Measurements from ENCODE around the gene ENOPH1. TPM values are rescaled to one million over a fixed set of nuclear protein-coding genes. Genes with fewer than 3 reads are reported as not detected.
"Not testable (repeated sequence)": the region's sequence is repeated elsewhere in the genome, so short reads cannot be mapped to it uniquely, and the experiment has no call there.

Gene ENOPH1
- total RNA-seq: 10 to 100 TPM; 48.0 to 61.1 TPM

DNA sequence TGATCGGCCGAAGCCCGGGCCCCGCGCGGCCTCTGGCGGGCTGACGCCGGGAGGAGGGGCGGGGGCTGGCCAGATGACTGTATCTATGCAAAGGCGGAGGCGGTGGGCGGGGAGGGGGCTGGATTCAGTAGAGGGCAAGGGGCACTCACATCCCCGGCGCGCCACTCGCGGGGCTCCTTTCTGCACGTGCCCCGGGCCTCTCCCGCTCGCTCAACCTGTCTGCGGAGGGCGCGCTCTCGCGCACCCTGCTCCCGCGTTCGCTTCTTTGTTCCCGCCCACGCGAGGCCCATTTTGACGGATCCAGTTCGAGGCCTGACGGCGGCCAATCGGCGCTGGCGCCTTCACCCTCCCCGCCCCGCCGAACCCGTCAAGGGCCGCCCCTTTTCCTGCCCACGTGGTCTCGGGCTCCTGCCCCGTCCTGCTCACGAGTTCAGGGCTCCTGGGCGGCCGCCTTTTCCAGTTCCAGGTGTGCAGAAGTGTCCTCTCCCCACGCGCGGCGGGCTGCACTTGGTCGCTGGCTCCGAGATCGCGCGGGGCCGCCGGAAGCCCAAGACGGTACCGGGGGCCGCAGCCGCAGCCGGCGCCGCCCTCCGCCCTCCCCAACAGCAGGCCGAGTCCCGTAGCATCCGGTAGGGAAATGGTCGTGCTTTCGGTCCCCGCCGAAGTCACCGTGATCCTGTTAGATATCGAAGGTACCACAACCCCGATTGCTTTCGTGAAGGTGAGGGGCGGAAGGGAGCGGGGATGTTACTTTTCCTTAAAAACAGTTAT is at the start of gene ENOPH1, which contains the start of gene HNRNPDL:
Gene ENOPH1, plus strand, starts transcription at position 398 of the 771 bp plus-strand sequence. Its CDS starts 240 bp downstream, at position 638.
Gene HNRNPDL, minus strand, starts transcription at position 270 of the 771 bp plus-strand sequence. CDS start 772 bp downstream, outside the sequence.
- peak within 1 kb of the TSS; percentile 99 for H3K27ac Mint-ChIP-seq

GRCh38 chr4:82380831-82381230 is 49.6 kb upstream of the ENOPH1 start:
- H3K36me3 Mint-ChIP-seq (ENCODE audit: low read depth): peaks cover 13% of the 10 kb centered on the region
- no peak overlapping the region for H3K27ac Mint-ChIP-seq
- peaks cover 13% of the 10 kb centered on the region for H3K4me1 Mint-ChIP-seq
- H3K4me3 Mint-ChIP-seq: no peak overlapping the region
- ATAC-seq (replicated peaks): no peak
- peaks cover 2% of the 10 kb centered on the region for H3K27me3 Mint-ChIP-seq
- H3K9me3 Mint-ChIP-seq: no peaks in the 10 kb centered on the region

More for the DNA sequence above, at the start of gene ENOPH1, which contains the start of gene HNRNPDL:
- Mint-ChIP-seq H3K36me3 (ENCODE audit: low read depth) (peaks cover 96% of the 10 kb centered on the region), H3K4me1 (peaks cover 23% of the 10 kb centered on the region), H3K27me3 (no peaks in the 10 kb centered on the region), H3K4me3 (peak within 1 kb of the TSS; percentile 99), H3K9me3 (no peaks in the 10 kb centered on the region)
- peak; percentile 73 for ATAC-seq (replicated peaks)

DNA sequence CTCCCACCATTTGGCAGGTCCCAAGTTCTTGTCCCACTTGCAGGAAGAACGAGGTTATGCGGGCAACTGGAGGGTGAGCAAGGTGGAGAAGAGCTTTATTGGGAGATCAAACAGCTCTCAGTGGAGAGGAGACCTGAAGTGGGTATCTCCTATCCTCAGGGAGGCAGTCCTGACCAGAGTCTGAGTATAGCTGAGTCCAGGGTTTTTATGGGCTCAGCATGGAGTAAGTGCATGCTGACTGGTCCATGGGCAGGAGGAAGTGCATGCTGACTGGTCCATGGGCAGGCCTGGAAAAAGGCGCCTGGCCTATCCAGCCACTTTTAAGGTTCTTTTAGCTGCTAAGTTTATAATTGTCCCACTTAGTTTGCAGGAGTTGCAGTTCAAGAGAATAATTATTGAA is 49.2 kb upstream of the ENOPH1 start:
- Mint-ChIP-seq H3K27ac (no peak overlapping the region), H3K4me3 (no peak overlapping the region), H3K9me3 (no peaks in the 10 kb centered on the region), H3K36me3 (ENCODE audit: low read depth) (peaks cover 9% of the 10 kb centered on the region), H3K27me3 (peaks cover 3% of the 10 kb centered on the region), H3K4me1 (peaks cover 9% of the 10 kb centered on the region)
- ATAC-seq (replicated peaks): no peak

DNA sequence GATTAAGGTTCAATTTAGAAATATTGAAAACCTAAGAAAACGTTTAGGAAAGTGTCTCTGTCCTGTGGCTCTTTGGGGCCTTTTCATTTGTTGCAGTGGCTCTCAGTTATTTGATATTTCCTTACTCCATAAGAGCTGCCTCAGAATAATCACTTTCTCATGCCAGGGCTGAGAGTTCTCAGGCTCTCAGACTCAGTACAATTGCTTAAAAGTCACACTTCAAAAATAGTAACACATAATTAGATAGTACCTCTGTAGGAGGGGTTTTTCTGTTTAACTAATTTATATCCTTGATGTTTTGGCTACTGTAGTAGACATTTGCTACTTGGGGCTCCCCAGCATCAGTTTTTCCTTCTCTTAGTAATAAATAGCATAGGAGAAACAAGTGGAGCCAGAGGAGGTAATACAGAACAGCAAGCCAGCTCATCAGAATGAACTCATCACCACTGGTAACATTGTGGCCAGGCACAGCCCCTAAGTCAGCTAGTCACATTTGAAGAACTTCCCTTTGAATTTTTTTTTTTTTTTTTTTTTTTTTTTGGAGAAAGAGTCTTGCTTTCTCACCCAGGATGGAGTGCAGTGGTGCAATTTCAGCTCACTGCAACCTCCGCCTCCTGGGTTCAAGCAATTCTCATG is 48.6 kb upstream of the ENOPH1 start:
- ATAC-seq (replicated peaks): peak; percentile 63
- Mint-ChIP-seq H3K4me1 (peaks cover 4% of the 10 kb centered on the region), H3K9me3 (no peaks in the 10 kb centered on the region), H3K4me3 (no peak overlapping the region), H3K36me3 (ENCODE audit: low read depth) (peaks cover 4% of the 10 kb centered on the region), H3K27ac (no peak overlapping the region), H3K27me3 (peaks cover 7% of the 10 kb centered on the region)

- no peak overlapping the region for H3K4me3 Mint-ChIP-seq
- no peak for ATAC-seq (replicated peaks)
- H3K4me1 Mint-ChIP-seq: peaks cover 2% of the 10 kb centered on the region
Measured at GRCh38 chr4:82382751-82383150, 47.6 kb upstream of the ENOPH1 start.

DNA sequence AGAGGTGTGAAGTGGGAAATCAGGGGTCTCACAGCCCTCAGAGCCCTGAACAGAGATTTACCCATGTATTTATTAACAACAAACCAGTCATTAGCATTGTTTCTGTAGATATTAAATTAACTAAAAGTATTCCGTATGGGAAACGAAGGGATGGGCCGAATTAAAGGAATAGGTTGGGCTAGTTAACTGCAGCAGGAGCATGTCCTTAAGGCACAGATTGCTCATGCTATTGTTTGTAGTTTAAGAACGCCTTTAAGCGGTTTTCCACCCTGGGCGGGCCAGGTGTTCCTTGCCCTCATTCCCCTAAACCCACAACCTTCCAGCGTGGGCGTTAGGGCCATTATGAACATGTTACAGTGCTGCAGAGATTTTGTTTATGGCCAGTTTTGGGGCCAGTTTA is 44.1 kb upstream of the ENOPH1 start:
- not testable (repeated sequence) for ATAC-seq (replicated peaks); H3K9me3 Mint-ChIP-seq; H3K27me3 Mint-ChIP-seq; H3K36me3 Mint-ChIP-seq (ENCODE audit: low read depth); H3K4me1 Mint-ChIP-seq; H3K27ac Mint-ChIP-seq; H3K4me3 Mint-ChIP-seq

More at GRCh38 chr4:82382751-82383150, 47.6 kb upstream of the ENOPH1 start:
- H3K27me3 Mint-ChIP-seq: peaks cover 8% of the 10 kb centered on the region
- peaks cover 2% of the 10 kb centered on the region for H3K36me3 Mint-ChIP-seq (ENCODE audit: low read depth)
- no peaks in the 10 kb centered on the region for H3K9me3 Mint-ChIP-seq
- H3K27ac Mint-ChIP-seq: no peak overlapping the region

- ATAC-seq (replicated peaks): no peak
- no peaks in the 10 kb centered on the region for H3K4me1 Mint-ChIP-seq
- no peaks in the 10 kb centered on the region for H3K36me3 Mint-ChIP-seq (ENCODE audit: low read depth)
- H3K27ac Mint-ChIP-seq: no peak overlapping the region
- peaks cover 8% of the 10 kb centered on the region for H3K27me3 Mint-ChIP-seq
- no peak overlapping the region for H3K4me3 Mint-ChIP-seq
- no peaks in the 10 kb centered on the region for H3K9me3 Mint-ChIP-seq
Measured at GRCh38 chr4:82388405-82388804, 42.0 kb upstream of the ENOPH1 start.

DNA sequence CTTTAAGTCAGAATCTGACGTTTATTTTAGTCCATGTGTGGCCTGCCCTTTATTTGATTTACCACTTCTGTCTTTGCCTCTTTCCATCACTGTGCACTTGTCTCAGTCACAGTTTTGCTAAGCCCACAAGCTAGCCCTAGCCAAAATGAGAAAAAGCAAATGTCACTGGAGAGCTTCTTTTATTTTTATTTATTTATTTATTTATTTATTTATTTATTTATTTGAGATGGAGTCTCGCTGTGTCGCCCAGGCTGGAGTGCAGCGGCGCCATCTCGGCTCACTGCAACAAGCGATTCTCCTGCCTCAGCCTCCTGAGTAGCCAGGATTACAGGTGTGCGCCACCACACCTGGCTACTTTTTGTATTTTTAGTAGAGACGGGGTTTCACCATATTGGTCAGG is 40.3 kb upstream of the ENOPH1 start:
- H3K27ac Mint-ChIP-seq; H3K4me1 Mint-ChIP-seq; ATAC-seq (replicated peaks); H3K27me3 Mint-ChIP-seq; H3K36me3 Mint-ChIP-seq (ENCODE audit: low read depth); H3K4me3 Mint-ChIP-seq; H3K9me3 Mint-ChIP-seq: not testable (repeated sequence)

GRCh38 chr4:82394896-82395295 is 35.5 kb upstream of the ENOPH1 start:
- Mint-ChIP-seq H3K27ac (no peak overlapping the region), H3K27me3 (no peaks in the 10 kb centered on the region), H3K36me3 (ENCODE audit: low read depth) (no peaks in the 10 kb centered on the region), H3K9me3 (no peaks in the 10 kb centered on the region), H3K4me3 (no peak overlapping the region), H3K4me1 (no peaks in the 10 kb centered on the region)
- ATAC-seq (replicated peaks): no peak

DNA sequence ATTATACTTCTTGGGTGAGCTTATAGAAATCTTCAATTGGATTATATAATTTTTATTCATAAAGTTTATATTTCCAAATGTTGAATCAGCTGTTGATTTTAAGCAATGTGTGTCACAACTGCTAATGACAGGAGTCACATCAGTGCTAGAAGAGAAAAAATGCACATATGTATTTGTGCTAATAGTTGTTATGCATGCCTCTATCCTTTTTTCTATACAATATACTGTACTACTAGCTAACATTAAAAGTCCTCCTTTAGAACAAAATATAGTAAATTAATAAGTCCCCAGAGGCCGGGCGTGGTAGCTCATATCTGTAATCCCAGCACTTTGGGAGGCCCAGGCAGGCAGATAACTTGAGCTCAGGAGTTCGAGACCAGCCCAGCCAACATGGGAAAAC is 32.9 kb upstream of the ENOPH1 start:
- Mint-ChIP-seq H3K27ac (no peak overlapping the region), H3K36me3 (ENCODE audit: low read depth) (no peaks in the 10 kb centered on the region), H3K27me3 (peaks cover 5% of the 10 kb centered on the region), H3K9me3 (no peaks in the 10 kb centered on the region), H3K4me3 (no peak overlapping the region), H3K4me1 (no peaks in the 10 kb centered on the region)
- ATAC-seq (replicated peaks): no peak

- H3K27ac Mint-ChIP-seq: no peak overlapping the region
- peaks cover 5% of the 10 kb centered on the region for H3K27me3 Mint-ChIP-seq
Measured at GRCh38 chr4:82398263-82398662, 32.1 kb upstream of the ENOPH1 start.

GRCh38 chr4:82401600-82401999 is 28.8 kb upstream of the ENOPH1 start:
- no peak for ATAC-seq (replicated peaks)
- H3K4me1 Mint-ChIP-seq: no peaks in the 10 kb centered on the region
- no peaks in the 10 kb centered on the region for H3K9me3 Mint-ChIP-seq
- no peaks in the 10 kb centered on the region for H3K36me3 Mint-ChIP-seq (ENCODE audit: low read depth)
- H3K27ac Mint-ChIP-seq: no peak overlapping the region
- no peak overlapping the region for H3K4me3 Mint-ChIP-seq
- H3K27me3 Mint-ChIP-seq: peaks cover 5% of the 10 kb centered on the region

More at GRCh38 chr4:82398263-82398662, 32.1 kb upstream of the ENOPH1 start:
- Mint-ChIP-seq H3K4me1 (no peaks in the 10 kb centered on the region), H3K9me3 (no peaks in the 10 kb centered on the region), H3K36me3 (ENCODE audit: low read depth) (no peaks in the 10 kb centered on the region), H3K4me3 (no peak overlapping the region)
- ATAC-seq (replicated peaks): no peak

DNA sequence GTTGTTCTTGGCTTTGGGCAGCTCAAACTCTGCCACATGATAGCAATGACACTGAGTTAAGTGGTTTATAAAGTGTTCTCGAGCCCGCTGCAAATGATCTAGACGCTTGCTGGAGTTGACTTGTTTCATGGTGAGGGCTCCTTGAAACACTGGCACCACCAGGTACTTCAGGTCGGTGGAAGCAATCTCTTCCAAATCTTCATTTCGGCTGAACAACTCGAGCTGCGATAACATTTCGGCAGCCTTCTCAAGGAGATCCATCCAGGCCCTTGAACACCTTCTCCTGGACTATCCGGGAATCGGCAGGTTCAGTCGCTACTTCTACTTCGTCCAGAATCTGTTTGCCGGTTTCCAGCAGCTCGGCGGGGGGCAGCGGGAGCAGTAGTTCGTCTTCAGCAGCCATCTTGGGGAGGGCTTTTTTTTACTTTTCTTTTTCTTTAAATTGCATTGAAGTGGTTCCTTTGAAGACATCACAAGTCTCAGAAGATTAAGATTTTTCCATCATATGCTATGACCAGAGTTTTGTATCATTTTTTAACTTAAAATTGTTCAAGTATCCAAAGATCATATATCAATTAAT is 28.1 kb upstream of the ENOPH1 start:
- no peak overlapping the region for H3K27ac Mint-ChIP-seq
- no peak overlapping the region for H3K4me3 Mint-ChIP-seq
- H3K9me3 Mint-ChIP-seq: no peaks in the 10 kb centered on the region
- no peaks in the 10 kb centered on the region for H3K36me3 Mint-ChIP-seq (ENCODE audit: low read depth)
- ATAC-seq (replicated peaks): no peak
- H3K27me3 Mint-ChIP-seq: peaks cover 5% of the 10 kb centered on the region
- H3K4me1 Mint-ChIP-seq: no peaks in the 10 kb centered on the region

DNA sequence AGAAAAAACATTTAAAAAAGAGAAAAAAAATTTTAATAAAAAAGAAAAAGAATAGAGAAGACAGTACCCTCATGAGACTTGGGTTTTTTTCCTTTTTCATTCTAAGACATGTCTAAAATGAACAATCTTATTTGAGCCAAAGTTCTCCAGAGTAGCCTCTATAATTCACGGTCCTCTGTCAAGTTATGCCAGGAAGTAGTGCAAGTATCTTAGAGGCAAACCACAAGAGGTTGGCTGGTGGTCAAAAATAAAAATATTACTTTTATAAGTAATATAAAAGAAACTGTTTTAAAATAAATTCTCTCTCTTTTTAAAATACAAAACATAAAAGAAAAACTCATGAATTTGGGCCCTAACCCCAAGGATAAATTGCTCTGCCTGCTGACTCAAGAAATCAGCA is 26.7 kb upstream of the ENOPH1 start:
- H3K4me3 Mint-ChIP-seq: no peak overlapping the region
- no peaks in the 10 kb centered on the region for H3K4me1 Mint-ChIP-seq
- peaks cover 5% of the 10 kb centered on the region for H3K27me3 Mint-ChIP-seq
- no peak overlapping the region for H3K27ac Mint-ChIP-seq
- ATAC-seq (replicated peaks): no peak
- no peaks in the 10 kb centered on the region for H3K36me3 Mint-ChIP-seq (ENCODE audit: low read depth)
- H3K9me3 Mint-ChIP-seq: no peaks in the 10 kb centered on the region

- not testable (repeated sequence) for ATAC-seq (replicated peaks); H3K27me3 Mint-ChIP-seq; H3K9me3 Mint-ChIP-seq; H3K4me3 Mint-ChIP-seq; H3K27ac Mint-ChIP-seq; H3K36me3 Mint-ChIP-seq (ENCODE audit: low read depth); H3K4me1 Mint-ChIP-seq
Measured at GRCh38 chr4:82415061-82415460, 15.3 kb upstream of the ENOPH1 start.

All from activated T-helper 17 cell treated with anti-CD3 and anti-CD28 coated beads, Interleukin-2, amount 50 U/mL, for 72 hours (primary cell).